Stimulated activated CD8-positive, alpha-beta memory T cell treated with anti-CD3 and anti-CD28 coated beads, Interleukin-4, amount 100 ng/mL, for 48 hours (primary cell): ENCODE results near the gene TUT1.
A peak's percentile ranks its signal among the peaks of the same experiment; 100 is the strongest.
"Not testable (repeated sequence)": the region's sequence is repeated elsewhere in the genome, so short reads cannot be mapped to it uniquely, and the experiment has no call there.

Experiments used
- DNase-seq: peaks from one replicate; pipeline ENCODE4 v3.0.0-alpha.2; 2020

The TUT1 gene

GRCh38 chr11:62591448-62592145 lies at the start of gene TUT1:
TUT1 (minus strand) TSS chr11:62591523; CDS start chr11:62591485, 38 bp downstream.
- DNase-seq: peak; percentile 96

- DNase-seq: no peak
Measured at GRCh38 chr11:62632492-62632891, 41.2 kb upstream of the TUT1 start.

- no peak for DNase-seq
Measured at GRCh38 chr11:62627713-62628112, 36.4 kb upstream of the TUT1 start.

- no peak for DNase-seq
Measured at GRCh38 chr11:62622476-62623089, 31.3 kb upstream of the TUT1 start.

GRCh38 chr11:62621567-62622470 lies 30.5 kb upstream of the TUT1 start, which contains the start of gene B3GAT3:
B3GAT3 (minus strand) TSS chr11:62621986; CDS start chr11:62621947, 39 bp downstream.
- DNase-seq: peak; percentile 99

GRCh38 chr11:62621027-62621566 lies 29.8 kb upstream of the TUT1 start:
- DNase-seq: no peak

GRCh38 chr11:62616957-62617356 lies 25.6 kb upstream of the TUT1 start:
- not testable (repeated sequence) for DNase-seq

GRCh38 chr11:62615521-62615920 lies 24.2 kb upstream of the TUT1 start:
- DNase-seq: no peak

GRCh38 chr11:62614275-62614674 lies 23.0 kb upstream of the TUT1 start:
- peak; percentile 64 for DNase-seq

- no peak for DNase-seq
Measured at GRCh38 chr11:62613291-62613778, 22.0 kb upstream of the TUT1 start.

GRCh38 chr11:62612366-62613290 lies 21.3 kb upstream of the TUT1 start, which contains the start of the genes EML3 and ROM1:
EML3 (minus strand) TSS chr11:62612775; CDS start chr11:62612457, 318 bp downstream.
ROM1 (plus strand) TSS chr11:62613257; CDS start chr11:62613282, 25 bp downstream.
- DNase-seq: peak; percentile 91

- peak; percentile 69 for DNase-seq
Measured at GRCh38 chr11:62611705-62612365, 20.5 kb upstream of the TUT1 start.

- no peak for DNase-seq
Measured at GRCh38 chr11:62610814-62611704, 19.7 kb upstream of the TUT1 start.

GRCh38 chr11:62610403-62610802 lies 19.1 kb upstream of the TUT1 start:
- no peak for DNase-seq

- no peak for DNase-seq
Measured at GRCh38 chr11:62608776-62609175, 17.5 kb upstream of the TUT1 start.

GRCh38 chr11:62607714-62608113 lies 16.4 kb upstream of the TUT1 start:
- no peak for DNase-seq

GRCh38 chr11:62605902-62606301 lies 14.6 kb upstream of the TUT1 start:
- DNase-seq: no peak

- no peak for DNase-seq
Measured at GRCh38 chr11:62605467-62605866, 14.1 kb upstream of the TUT1 start.

GRCh38 chr11:62604460-62605120 lies 13.3 kb upstream of the TUT1 start:
- DNase-seq: no peak
